NCI-H345 treated with DMSO at 0.1 percent for 48 hours (cell line): ENCODE results near the gene ADGRB2.

Source experiments
- DNase-seq: peaks from one replicate; lab custom pipeline; 2025; ENCODE audit not compliant: unreplicated experiment; lab: John Stamatoyannopoulos, UW

The ADGRB2 gene

DNA sequence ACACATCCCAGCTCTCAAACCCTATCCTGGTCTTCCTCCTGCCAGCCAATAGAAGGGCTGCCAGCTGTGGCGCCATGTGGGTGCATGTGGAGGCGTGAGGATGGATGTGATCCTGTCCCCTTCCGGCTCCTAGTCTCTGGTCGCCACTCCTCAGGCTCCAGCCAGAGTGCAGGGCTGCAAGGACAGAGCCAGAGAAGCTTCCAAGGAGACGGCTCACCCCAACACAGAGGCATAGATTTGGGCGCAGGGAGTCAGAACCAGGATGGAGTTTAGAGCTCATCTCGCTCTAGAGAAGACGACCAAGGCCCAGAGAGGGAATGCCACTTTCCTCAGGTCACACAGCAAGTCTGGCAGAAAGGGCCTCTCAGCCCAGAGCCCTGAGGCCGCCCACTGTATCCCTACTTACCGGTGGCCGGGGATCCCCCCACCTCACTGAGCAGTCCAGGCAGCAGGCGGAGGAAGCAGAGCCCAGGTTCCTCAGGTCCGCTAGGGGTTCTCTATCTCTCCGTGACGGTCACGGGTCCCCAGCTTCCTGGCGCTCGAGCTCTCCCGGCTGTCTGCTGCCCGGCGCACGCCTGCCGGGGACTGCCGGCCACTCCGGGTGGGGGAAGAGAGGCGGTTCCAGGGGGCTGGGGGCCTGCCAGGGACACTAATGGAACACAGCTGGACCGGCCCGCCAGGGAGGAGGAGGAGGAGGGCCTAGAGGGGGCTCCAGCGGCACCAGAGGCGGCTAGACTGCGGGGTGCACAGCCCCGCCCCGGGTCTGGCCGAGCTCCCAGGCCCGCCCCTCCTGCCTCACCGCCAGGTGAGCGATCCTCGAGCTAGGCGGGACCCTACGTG is 60.5 kb downstream of the ADGRB2 start, which contains the start of gene COL16A1:
TSS of gene COL16A1 (minus strand) at position 587 of the 840 bp plus-strand sequence. CDS start 1,824 bp downstream, outside the sequence.
- DNase-seq: no peak

GRCh38 chr1:31702836-31703404 is 61.2 kb downstream of the ADGRB2 start:
- DNase-seq: no peak

GRCh38 chr1:31701091-31701736 is 62.9 kb downstream of the ADGRB2 start:
- DNase-seq: peak; percentile 20

- no peak for DNase-seq
These were observed 63.6 kb downstream of the ADGRB2 start for GRCh38 chr1:31700468-31701090.

DNA sequence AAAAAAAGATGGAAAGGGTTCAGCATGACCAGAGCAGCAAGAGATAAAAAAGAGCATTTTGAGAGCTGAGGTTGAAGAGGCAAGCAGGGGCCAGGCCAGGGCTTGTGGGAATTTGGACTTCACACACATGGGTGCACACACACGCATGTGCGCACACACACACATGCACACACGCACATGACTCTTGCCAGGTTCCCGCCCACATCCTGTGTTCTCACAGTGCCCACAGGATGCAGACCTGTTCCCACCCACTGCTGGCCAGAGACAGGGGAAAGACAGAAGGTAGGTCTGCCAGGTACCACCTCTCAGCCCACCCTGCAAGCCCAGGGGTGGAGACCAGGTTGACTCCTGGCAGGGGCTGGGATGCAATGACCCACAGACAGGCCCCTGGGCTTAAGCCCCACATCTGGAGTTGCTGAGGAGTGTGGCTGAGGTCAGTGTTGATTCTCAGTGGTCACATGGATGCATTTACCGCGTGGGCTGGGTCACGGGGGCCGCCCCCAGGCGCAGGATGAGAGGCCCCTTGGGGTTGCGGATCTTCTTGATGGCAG is 64.7 kb downstream of the ADGRB2 start:
- DNase-seq: no peak

- DNase-seq: no peak
These were observed 66.7 kb downstream of the ADGRB2 start for GRCh38 chr1:31697369-31697984.

DNA sequence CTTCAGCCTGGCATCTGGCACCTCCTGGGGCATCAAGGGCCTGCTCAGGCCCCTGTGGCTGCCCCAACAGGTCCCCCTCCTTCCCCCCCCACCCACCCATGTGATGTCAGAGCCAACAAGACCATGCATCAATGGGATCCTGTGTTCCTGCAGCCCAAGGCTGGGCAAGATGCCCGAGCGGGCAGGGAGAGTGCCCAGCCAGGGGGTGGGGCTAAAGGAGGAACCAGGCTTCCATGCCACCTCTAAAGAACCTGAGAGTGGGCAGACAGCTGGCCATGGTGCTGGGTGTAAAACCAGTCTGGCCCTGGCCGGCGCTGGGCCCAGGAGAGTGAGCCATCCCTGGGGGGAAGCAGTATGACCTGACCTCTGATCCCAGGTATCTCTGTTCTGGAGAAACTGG is 67.9 kb downstream of the ADGRB2 start:
- no peak for DNase-seq

DNA sequence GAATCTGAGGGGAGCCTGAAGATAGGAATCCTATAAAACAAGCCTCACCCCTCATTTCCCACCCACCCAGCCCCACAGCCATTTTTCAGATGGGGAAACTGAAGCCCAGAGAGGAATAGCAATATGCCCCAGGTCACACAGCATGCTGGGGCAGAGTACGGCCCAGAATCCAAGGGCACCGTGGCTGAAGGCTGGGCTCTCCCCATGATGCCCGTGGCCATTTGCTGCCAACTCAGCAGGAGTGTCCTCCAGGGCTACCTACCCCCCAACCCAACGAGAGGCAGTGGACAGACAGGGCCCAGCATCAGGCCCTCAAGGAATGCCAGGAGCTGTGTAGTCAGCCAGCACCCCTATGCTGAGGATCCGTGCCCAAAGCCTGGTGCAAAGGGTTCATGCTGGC is 68.8 kb downstream of the ADGRB2 start:
- DNase-seq: no peak

- no peak for DNase-seq
These were observed 69.2 kb downstream of the ADGRB2 start for GRCh38 chr1:31694964-31695313.

DNA sequence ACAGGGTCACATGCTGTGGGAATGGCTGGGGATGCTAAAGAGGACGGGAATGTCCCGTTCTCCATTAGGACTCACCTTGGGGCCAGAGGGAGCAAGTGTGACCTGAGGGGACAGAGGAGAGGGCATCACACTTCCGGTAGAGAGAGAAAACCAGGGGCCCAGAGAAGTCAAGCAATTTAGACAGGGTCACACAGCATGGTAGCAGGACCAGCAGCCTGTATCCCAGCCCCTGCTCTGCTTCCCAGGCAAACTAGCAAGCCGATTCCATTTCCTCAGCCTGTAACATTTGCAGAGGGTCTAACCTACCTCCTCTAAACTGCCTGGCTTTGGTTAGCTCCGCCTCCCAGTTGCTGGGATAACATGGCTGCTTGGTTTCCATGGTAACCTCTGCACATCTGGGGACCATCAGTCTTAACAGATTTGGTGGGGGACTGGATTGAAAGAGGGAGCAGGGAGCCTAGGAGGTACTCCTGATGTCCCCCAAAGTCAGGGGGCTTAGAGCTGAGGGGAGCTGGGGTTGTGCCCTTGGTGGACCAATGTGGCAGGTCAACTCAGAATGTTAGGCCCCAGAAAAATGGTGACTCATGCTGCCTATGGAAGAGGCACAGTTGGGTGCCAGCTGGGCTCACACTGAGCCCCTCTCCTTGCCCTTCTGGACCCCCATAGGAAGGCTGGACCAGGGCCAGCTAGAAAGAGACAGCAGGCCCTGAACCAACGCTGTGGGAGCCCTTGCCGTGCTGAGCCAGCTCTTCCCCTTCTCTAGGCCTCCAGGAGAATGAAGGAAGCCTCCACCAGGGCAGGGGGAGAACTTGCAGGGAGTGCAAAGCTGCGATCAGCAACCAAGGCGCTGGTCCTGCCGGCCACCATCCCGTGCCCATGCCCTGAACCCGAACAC is 69.8 kb downstream of the ADGRB2 start:
- no peak for DNase-seq

- no peak for DNase-seq
These were observed 70.9 kb downstream of the ADGRB2 start for GRCh38 chr1:31693231-31693630.

DNA sequence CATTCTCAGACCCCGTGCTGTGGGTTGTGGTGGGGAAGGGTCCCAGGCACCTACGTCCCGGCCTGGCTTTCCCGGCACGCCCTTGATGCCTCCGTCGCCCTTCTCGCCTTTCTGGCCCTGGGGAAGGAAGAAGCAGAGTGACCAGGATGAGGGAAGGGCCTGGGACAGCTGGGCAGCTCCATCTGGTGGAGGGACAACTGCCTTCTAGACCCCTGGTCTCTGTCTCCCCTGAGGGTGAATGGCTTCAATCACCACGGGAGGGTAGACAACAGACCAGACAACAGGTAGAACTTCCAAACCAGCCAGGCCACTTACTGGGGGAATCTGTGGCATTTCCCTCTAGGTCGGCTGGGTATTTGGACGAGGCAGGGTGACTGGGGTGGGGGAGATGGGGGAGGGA is 72.2 kb downstream of the ADGRB2 start:
- DNase-seq: no peak

GRCh38 chr1:31691446-31691845 is 72.7 kb downstream of the ADGRB2 start:
- DNase-seq: no peak

GRCh38 chr1:31690921-31691320 is 73.2 kb downstream of the ADGRB2 start:
- DNase-seq: no peak

DNA sequence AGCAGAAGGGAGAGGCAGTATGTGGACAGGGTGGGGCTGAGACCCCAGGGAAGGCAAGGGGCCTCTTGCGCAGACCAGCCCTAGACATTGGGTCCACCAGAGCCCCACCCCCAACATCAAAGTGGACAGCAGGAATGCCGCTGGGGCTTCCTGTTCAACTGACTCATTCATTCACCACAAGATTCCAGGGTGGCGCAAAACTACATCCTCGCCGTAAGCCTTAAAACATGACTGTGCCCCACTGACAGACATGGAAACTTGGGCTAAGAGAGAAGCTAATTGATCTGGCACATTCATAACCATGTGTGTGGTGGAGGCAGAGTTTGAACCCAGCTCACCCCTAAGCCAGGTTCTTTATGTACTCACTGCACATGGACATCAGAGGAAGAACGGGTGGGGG is 74.3 kb downstream of the ADGRB2 start:
- DNase-seq: no peak

DNA sequence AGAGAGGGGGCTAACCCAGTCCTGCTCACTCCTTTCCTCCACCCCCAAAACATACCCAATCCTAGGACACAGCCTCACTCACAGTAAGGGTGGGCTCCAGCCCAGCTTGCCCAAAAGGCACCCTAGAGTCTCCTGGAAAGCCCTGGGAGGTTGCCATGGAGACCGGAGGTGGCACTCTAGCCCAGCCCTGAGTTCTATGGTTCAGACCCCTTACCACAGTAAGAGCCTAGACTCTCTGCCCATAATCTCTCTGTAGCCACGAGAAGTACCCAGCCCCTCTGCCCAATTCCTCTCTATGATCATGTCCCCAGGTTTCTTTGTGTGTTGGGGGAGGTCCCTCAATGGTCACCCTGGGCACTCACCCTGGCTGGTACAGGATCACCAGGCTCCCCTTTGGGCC is 74.8 kb downstream of the ADGRB2 start:
- DNase-seq: no peak

- no peak for DNase-seq
These were observed 75.8 kb downstream of the ADGRB2 start for GRCh38 chr1:31688233-31688918.

DNA sequence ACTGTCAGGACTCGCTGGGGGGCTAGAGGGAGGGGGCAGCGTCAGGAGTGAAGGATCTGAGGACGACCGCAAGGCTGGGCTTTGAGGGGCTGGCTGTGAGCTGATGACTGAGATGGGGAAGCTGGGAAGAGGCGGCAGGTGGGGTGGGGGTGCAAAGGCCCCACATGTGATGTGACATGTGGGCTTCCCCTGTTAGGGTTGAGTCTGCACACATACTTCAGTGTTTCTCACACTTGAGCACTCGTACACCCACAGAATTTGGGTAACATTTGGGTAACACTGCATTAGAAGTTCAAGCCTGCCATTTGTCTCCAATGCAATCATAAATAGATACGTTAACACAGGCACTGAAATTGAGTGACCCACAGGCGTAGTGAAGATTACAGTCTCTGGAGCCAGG is 76.5 kb downstream of the ADGRB2 start:
- DNase-seq: no peak

- no peak for DNase-seq
These were observed 78.3 kb downstream of the ADGRB2 start for GRCh38 chr1:31685795-31686194.
